Heart left ventricle (tissue), 16 donors: ENCODE data around the gene MICAL2. TPM values are rescaled to one million over a fixed set of nuclear protein-coding genes. Genes with fewer than 3 reads are reported as not detected.

Source experiments
- ATAC-seq, 4 donors: fragments of 200-7000 bp; cut with Tn5 transposase; one replicate each; pipeline ENCODE4 v1.9.1; 2020 to 2022; ENCODE audit warnings: moderate library complexity in 4 of 4, mild to moderate bottlenecking in 3 of 4, moderate number of reproducible peaks in 1 of 4
- DNase-seq, 5 donors: peaks; one replicate each; pipeline ENCODE4 v3.0.0-alpha.2; 2020
- H3K27ac ChIP-seq, 12 donors: fragments of 200-600 bp; sonication (generic) in 4 of 12; one replicate each; pipeline versions ENCODE4 v1.5.0 to v1.8.0; 2016 to 2022; ENCODE audit warnings: mild to moderate bottlenecking in 2 of 12
- H3K27me3 ChIP-seq, 9 donors: fragments of 200-600 bp; sonication (generic) in 2 of 9; one replicate each; pipeline versions ENCODE4 v1.5.1 to v1.8.0; 2016 to 2022; ENCODE audit warnings: mild to moderate bottlenecking in 3 of 9
- H3K36me3 ChIP-seq, 9 donors: fragments of 200-600 bp; sonication (generic) in 2 of 9; one replicate each; pipeline versions ENCODE4 v1.5.0 to v1.8.0; 2018 to 2022; ENCODE audit warnings: mild to moderate bottlenecking in 2 of 9
- H3K4me1 ChIP-seq, 12 donors: fragments of 200-600 bp; sonication (generic) in 4 of 12; one replicate each; pipeline versions ENCODE4 v1.5.0 to v1.8.0; 2016 to 2022; ENCODE audit warnings: mild to moderate bottlenecking in 3 of 12
- H3K4me3 ChIP-seq, 12 donors: fragments of 200-600 bp; sonication (generic) in 4 of 12; one replicate each; pipeline versions ENCODE4 v1.5.0 to v1.8.0; 2017 to 2022; ENCODE audit warnings: mild to moderate bottlenecking in 9 of 12, moderate library complexity in 4 of 12
- H3K9me3 ChIP-seq, 12 donors: fragments of 200-600 bp; sonication (generic) in 4 of 12; one replicate each; pipeline versions ENCODE4 v1.5.0 to v1.8.0; 2016 to 2022; ENCODE audit warnings: mild to moderate bottlenecking in 1 of 12
- POLR2A ChIP-seq, 2 donors: fragments of 450-650 bp; IDR thresholded peaks; one replicate each; pipeline ENCODE4 v1.6.1; 2017; ENCODE audit warnings: antibody characterized with exemption in 2 of 2, mild to moderate bottlenecking in 2 of 2, moderate library complexity in 2 of 2
- WGBS, 4 donors: extraction: QIAGEN DNeasy Blood & Tissue Kit in 2 of 4; methylation state at CpG; one replicate each; pipeline versions ENCODE4 v1.1.5 to v1.1.7; 2013 to 2018; 5-methylcytosine and 5-hydroxymethylcytosine counted together
- intact Hi-C, 10 donors: fragments of 100-400 bp; cut with DNase I; formaldehyde crosslinking; loops; one replicate each; pipeline versions ENCODE4 v1.11.1 to v1.14.2; 2022
- polyA plus RNA-seq, 2 donors: library from polyadenylated mRNA; stranded (reverse); fragments of 200-250 nt; gene quantifications; one replicate each; pipeline ENCODE4 v1.2.3, GENCODE V29; 2013
- total RNA-seq, 9 donors: library from RNA; depleted of rRNA in 2 of 9; stranded (reverse); fragments of >200 nt in 2 of 9; fragmentation: NEBNext Ultra II Directional in 3 of 9; extraction: Animal tissue kit (Norgen Biotek cat#: 25700) in 3 of 9; gene quantifications; one replicate each; pipeline versions ENCODE4 v1.1.0 to v1.2.4, GENCODE V29; 2016 to 2023
- TF ChIP-seq, protein P1 (sequence below), 12 donors: fragments of 200-600 bp; sonication (generic) in 4 of 12; IDR thresholded peaks; one replicate each; pipeline versions ENCODE4 v1.5.0 to v1.8.0; 2018 to 2022; ENCODE audit warnings: antibody characterized with exemption in 12 of 12, mild to moderate bottlenecking in 5 of 12
- donor health status: ischemic (EF 13 %, LVEDD 7.1; RV severe dilation, severe dysfunction).
- donor health status: healthy with polysubstance abuse.
- donor health status: DM: no; HTN: yes; CAD: no.
- donor health status: DM: no; HTN: no; CAD: no.
- donor health status: ischemic (EF 25% LVEDD 6.9; RV normal size, moderate dysfunction).
- donor health status: ischemic (EF 25% LVEDD 5.7; RV mildly dilated, moderate dysfunction).
- donor health status: healthy.
- donor health status: DM: yes; HTN: yes; CAD: no.
- donor health status: ischemic (EF 35%, LVEDD 5.7; RV mildly dilated, moderate dysfunction).
- donor health status: nonischemic (EF 11% LVEDD 7.7; RV severe dilation, severe dysfunction).
- donor health status: DM: yes; HTN: yes; CAD: no.
- donor health status: PGD.
- donor health status: ischemic (EF 29% LVEDD 5.4; RV normal size, mild dysfunction).
- donor health status: nonischemic (EF 23%, LVEDD 6.1; RV moderate dilation, normal function).

MICAL2 gene
- total and polyA plus RNA-seq, 11 donors: 37.6 to 110 (median 86.4) TPM

DNA sequence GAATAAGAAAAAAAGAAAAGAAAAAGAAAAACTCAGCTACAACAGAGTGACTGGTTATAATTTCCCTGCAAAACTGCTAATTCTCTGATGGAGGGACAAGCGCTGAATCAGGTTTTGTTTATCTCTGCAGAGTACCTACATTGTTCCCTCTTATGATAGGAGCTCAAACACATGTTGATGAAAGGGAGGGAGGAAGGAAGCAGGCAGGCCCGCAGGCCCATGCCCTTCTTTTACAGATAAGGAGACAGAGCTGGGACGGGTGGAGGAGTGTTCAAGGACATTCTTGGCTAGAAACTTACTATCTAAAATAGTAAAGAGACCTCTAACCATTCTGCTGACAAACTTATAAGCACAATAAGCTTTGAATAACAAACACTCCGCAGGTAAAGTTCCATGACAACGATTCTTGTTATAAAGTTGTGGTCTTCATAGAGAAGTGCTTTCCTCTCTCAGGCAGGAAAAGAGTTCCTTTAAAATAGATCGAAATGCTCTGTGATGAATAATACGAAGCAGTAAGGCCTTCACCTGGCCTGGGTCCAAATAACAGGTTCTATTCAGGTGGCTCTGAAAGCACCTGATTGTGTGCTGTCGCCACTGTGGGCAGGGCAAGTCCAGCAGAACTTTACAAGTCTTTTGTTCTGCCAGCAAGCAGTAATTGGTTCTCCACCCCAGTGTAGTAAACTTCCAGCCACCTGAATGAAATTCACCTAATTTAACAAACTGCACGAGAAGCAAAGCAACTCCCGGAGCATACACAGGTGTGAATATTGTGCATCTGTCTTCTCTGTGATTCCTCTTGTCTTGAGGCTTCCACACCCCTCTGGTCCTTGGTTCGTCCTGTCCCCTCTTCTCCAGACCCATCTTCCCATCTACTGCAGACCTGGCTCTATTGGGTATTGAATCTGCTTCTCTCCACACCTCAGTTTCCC, 15.3 kb upstream of the MICAL2 start:
- WGBS, 4 donors: 57 to 66% (median 59%) methylated on average over 11 of the region's 11 CpGs
- ATAC-seq (no peak), DNase-seq (no peak)
- Histone ChIP-seq H3K9me3 (no peaks in the 10 kb centered on the region), H3K4me3 (no peak overlapping the region), H3K4me1 (peaks cover 0 to 36% (median 24%) of the 10 kb centered on the region in 12 donors), H3K27me3 (no peaks in the 10 kb centered on the region), H3K27ac (no peak overlapping the region), H3K36me3 (no peaks in the 10 kb centered on the region)
- TF ChIP-seq POLR2A (IDR thresholded peaks at IDR 0.05): no peak
- TF ChIP-seq, protein P1, sequence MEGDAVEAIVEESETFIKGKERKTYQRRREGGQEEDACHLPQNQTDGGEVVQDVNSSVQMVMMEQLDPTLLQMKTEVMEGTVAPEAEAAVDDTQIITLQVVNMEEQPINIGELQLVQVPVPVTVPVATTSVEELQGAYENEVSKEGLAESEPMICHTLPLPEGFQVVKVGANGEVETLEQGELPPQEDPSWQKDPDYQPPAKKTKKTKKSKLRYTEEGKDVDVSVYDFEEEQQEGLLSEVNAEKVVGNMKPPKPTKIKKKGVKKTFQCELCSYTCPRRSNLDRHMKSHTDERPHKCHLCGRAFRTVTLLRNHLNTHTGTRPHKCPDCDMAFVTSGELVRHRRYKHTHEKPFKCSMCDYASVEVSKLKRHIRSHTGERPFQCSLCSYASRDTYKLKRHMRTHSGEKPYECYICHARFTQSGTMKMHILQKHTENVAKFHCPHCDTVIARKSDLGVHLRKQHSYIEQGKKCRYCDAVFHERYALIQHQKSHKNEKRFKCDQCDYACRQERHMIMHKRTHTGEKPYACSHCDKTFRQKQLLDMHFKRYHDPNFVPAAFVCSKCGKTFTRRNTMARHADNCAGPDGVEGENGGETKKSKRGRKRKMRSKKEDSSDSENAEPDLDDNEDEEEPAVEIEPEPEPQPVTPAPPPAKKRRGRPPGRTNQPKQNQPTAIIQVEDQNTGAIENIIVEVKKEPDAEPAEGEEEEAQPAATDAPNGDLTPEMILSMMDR (IDR thresholded peaks at IDR 0.05): no peak
- intact Hi-C loops: loop anchor here in 2 of 10 donors (10.0 kb wide), 2 partner anchors 60 to 140 kb away; no protein-coding TSS in a partner anchor

DNA sequence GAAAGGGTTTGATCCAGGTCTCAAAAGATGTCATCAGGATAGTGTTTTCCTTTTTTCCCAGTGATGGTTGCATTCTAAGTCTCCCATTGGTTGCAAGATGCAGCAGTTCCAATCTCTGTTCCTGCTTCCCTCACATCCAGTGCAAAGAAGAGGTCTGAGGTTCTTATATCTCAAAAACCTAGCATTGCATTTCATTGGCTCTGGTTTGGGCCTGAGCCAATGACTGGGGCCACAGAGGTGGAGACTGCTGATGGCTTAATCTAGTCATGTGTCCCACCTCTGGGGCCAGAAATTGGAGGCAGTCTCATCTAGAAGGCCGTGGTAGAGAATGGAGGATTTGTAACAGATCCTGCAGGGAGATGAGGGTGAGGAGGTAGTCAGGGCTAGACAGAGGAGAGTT, 13.2 kb upstream of the MICAL2 start:
- H3K36me3 ChIP-seq: no peaks in the 10 kb centered on the region
- H3K27ac ChIP-seq: no peak overlapping the region
- 87 to 96% (median 93%) methylated on average over 1 of the region's 1 CpG for WGBS, 4 donors
- intact Hi-C loops: loop anchor here in 2 of 10 donors (10.0 kb wide), 2 partner anchors 58 to 138 kb away; no protein-coding TSS in a partner anchor
- ATAC-seq: no peak
- H3K4me1 ChIP-seq: peaks cover 0 to 36% (median 16%) of the 10 kb centered on the region in 12 donors
- no peak for TF ChIP-seq POLR2A (IDR thresholded peaks at IDR 0.05)
- TF ChIP-seq, protein P1 (IDR thresholded peaks at IDR 0.05): no peak
- no peaks in the 10 kb centered on the region for H3K27me3 ChIP-seq
- H3K4me3 ChIP-seq: no peak overlapping the region
- no peaks in the 10 kb centered on the region for H3K9me3 ChIP-seq
- no peak for DNase-seq

DNA sequence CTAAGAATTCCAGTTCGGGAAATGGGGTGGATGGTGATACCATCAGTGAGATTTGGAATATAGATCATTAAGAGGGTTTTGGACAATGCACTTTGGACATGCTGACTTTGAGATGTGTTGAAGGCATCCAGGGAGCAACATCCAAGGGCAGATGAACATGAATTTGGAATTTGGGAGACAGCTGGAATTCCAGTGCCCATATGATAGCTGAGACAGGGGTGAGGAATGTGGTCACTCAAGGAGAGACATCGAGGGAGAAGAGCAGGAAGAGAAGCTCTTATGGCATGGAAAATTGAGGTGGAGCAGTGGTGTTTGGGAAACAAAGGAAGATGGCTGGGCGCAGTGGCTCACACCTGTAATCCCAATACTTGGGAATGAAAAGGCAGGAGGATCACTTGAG, 11.8 kb upstream of the MICAL2 start:
- no peak for TF ChIP-seq POLR2A (IDR thresholded peaks at IDR 0.05)
- TF ChIP-seq, protein P1 (IDR thresholded peaks at IDR 0.05): no peak
- no peak for DNase-seq
- Histone ChIP-seq H3K27ac (no peak overlapping the region), H3K27me3 (no peaks in the 10 kb centered on the region), H3K4me1 (peaks cover 0 to 40% (median 15%) of the 10 kb centered on the region in 12 donors), H3K36me3 (no peaks in the 10 kb centered on the region), H3K4me3 (no peak overlapping the region), H3K9me3 (no peaks in the 10 kb centered on the region)
- no peak for ATAC-seq
- intact Hi-C loops: loop anchor here in 2 of 10 donors (10.0 kb wide), 2 partner anchors 56 to 136 kb away; no protein-coding TSS in a partner anchor
- WGBS, 4 donors: 88 to 97% (median 92%) methylated on average over 3 of the region's 3 CpGs

DNA sequence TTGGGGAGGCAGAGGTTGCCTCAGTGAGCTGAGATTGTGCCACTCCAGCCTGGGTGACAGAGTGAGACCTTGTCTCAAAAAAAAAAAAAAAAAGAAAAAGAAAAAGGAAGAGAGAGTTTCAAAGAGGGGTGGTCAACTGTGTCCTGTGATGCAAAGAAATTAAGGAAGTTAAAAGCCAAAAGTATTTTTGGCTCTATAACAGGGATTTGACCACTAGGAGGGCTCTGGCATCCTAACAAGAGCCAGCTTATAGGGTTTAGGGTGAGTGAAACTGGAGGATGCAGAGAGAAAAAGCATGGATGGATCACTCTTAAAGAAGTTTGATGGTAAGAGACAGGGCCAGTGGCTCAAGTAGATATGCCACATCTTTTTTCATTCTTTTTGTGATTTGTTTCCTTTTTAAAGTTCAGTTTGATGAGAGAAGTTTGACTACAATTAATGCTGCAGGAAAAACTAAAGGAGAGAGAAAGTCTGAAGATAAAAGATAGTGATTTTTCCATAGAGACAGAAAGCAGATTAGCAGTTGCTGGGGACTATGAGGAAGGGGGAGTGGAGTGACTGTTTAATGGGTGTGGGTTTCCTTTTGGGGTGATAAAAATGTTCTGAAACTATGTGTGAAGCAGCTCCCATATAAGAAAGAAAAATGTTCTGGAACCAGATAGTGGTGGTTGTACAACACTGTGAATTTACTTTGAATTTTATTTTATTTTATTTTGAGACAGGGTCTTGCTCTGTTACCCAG, 11.1 kb upstream of the MICAL2 start:
- no peak for DNase-seq
- Histone ChIP-seq H3K36me3 (no peaks in the 10 kb centered on the region), H3K27ac (no peak overlapping the region), H3K27me3 (no peaks in the 10 kb centered on the region), H3K9me3 (no peaks in the 10 kb centered on the region), H3K4me1 (peaks cover 0 to 47% (median 18%) of the 10 kb centered on the region in 12 donors), H3K4me3 (no peak overlapping the region)
- no peak for TF ChIP-seq POLR2A (IDR thresholded peaks at IDR 0.05)
- TF ChIP-seq, protein P1 (IDR thresholded peaks at IDR 0.05): no peak
- ATAC-seq: no peak
- intact Hi-C loops: loop anchor here in 2 of 10 donors (10.0 kb wide), 2 partner anchors 55 to 135 kb away; no protein-coding TSS in a partner anchor
